HG02571 (cell line): Measurements from ENCODE around the gene CBLC.

ENCODE experiments used
- ATAC-seq: cut with Tn5 transposase; IDR thresholded peaks from one replicate; pipeline ENCODE4 v1.9.1; 2021; ENCODE audit warnings: mild to moderate bottlenecking, moderate library complexity; ENCODE audit not compliant: unreplicated experiment

Gene CBLC

GRCh38 chr19:44746616-44746945 lies 31.1 kb upstream of the CBLC start:
- ATAC-seq: no peak

- peak; percentile 43 for ATAC-seq
These were observed 30.5 kb upstream of the CBLC start for GRCh38 chr19:44746946-44747738.

DNA sequence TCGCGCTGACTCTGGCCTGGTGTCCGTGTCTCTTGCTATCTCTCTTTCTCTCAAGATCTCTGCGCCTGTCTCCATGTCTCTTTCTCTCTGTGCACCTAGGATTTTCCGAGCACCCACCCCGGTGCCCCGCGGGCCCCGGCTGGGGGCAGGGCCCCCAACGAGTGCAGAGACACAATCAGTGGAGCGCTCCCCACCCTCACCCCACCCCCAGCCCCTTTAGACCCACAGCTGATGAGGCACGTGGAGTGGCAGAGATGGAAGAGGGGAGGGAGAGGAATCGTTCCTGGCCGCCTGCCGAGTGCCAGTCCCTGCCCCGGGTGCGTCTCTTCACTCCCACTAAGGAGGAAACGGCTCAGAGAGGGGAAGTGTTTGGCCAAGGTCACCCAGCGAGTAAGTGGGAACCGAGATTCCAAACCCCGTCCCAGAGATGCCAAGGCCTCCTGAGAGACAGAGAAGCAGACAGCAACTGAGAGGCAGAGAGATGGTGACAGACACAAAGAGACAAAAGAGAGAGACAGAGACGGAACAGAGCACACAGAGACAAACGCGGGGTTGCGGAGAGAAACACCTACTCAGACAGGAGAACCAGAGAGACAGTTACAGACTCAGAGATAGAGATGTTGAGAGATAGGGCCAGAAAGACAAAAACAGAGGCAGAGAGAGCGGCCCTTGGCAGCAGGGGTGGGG lies 29.8 kb upstream of the CBLC start:
- peak; percentile 9 for ATAC-seq

GRCh38 chr19:44748426-44749254 lies 29.1 kb upstream of the CBLC start, which contains the start of gene BCL3:
BCL3 (plus strand) TSS chr19:44748708; CDS start chr19:44748791, 83 bp downstream.
- ATAC-seq: peak; percentile 30

DNA sequence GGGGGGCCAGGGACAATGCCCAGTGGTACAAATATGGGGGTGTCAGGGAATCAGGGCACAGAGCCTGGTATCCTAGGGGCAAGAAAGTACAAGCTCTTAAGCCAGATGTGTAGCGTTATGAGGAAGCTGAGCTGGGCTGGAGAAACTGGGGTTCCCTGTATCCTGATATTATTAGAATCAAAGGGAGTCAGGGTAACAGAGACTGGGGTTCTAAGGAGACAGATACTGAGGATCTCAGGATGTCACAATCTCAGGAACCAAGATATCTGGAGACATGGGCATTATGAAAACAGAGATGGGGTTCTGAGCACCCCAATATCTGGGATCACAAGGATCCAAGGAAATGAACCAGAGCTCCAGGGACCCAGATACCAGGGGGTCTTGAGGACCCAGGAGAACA lies 28.4 kb upstream of the CBLC start:
- no peak for ATAC-seq

DNA sequence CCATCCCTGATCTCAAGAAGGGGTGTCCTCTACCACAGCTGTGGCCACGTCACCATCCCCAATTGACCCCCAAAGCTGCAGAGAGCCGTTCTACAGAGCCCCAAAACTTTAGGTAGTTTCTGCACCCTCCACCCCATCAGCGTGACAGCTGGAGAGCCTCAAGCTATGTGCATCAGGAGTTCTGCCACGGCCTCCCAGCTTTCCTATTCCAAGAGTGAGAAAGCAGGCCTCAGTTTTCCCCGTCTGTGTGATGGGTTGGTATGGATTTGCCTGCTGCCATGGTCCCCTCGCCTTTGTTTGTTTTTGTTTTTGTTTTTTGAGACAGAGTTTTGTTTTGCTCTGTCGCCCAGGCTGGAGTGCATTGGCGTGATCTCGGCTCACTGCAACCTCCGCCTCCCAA lies 27.7 kb upstream of the CBLC start:
- ATAC-seq: no peak

GRCh38 chr19:44752123-44752815 lies 25.4 kb upstream of the CBLC start:
- no peak for ATAC-seq

DNA sequence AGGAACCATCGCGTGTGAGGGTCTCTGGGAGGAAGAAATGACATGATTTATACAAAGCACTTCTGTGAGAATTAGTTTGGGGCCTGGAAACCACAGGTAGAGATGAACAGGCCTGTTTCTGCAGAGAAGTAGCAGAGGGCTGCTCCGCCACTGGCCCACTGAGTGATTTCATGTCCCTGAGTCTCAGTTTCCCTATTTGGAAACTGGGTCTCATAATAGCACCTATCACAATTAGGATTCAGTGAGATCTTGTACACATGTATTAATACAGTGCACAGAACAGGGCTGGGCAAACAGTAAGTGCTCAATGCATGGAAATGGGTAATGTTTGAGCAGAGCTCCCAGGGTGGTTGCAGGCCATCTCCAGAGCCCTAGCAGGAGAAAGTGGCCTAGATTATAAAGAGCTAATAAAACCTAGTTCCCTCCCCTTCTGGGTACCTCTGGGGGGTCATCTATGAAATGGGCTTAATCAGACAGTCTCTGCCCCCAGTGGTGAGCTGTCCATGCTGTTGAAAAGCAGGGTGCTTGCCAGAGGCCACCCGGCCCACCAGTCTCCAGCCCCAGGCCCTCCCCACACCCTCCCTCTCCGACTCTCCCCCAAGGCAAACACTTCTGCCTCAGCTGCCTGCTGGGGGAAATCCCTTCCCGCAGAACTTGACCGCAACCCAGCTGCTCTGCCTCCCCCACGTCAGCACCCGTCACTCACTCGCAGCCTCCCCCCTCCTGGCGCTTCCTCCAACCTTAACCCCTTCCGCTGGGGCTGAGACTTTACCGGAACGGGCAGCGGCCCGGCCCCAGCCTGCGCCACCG lies 24.7 kb upstream of the CBLC start:
- peak; percentile 64 for ATAC-seq

DNA sequence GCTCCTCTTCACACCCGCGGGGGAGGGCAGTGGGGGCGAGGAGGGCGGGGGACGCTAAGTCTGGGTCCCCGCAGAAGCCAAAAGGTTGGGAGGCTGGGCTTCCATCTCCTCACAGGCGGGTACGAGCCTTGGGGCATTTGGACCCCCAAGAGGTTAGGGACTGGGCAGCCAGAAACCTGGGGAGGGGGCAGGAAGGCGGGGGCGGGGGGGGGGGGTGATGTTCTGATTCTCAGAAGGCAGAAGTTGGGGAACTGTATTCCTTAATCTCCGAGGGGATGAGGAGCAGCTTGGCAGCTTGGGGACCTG lies 24.1 kb upstream of the CBLC start:
- no peak for ATAC-seq

GRCh38 chr19:44753932-44754749 lies 23.5 kb upstream of the CBLC start:
- ATAC-seq: peak; percentile 31

DNA sequence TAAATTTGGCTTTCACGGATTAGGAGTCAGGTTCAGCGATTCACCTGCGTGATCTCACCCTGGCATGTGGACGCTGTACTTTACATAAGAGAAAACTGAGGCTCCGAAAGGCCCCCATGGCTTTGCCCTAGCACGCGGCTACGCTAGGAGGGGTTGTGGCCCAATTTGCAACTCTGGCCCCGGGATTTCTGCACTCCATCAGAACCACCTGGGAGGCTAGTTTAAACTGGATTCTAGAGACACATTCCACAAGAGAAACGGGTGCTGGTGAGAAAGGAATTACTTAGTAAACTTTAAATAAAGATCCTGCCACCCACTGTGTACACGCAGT lies 23.0 kb upstream of the CBLC start:
- no peak for ATAC-seq

DNA sequence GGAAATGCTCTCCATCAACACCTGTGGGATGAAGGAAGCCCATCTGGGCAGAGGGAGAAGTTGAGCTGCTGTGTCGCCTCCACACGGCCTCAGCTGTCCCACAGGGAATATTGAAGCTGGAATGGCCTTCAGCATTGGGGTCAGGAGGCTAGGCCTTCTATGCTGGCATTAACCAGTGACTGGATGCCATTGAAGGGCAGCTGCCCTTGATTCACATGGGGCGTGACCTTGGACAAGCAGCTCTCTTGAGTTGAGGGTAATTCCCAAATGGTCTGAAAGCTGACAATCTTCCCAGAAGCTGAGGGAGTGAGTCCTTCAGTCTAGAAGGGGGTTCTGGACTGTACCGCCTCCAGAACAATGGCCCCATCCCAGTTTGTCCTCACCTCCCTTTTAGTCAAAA lies 22.5 kb upstream of the CBLC start:
- ATAC-seq: no peak

GRCh38 chr19:44756089-44756562 lies 21.6 kb upstream of the CBLC start:
- ATAC-seq: no peak

- no peak for ATAC-seq
These were observed 20.5 kb upstream of the CBLC start for GRCh38 chr19:44757057-44757734.

GRCh38 chr19:44757735-44758505 lies 19.8 kb upstream of the CBLC start:
- ATAC-seq: no peak

DNA sequence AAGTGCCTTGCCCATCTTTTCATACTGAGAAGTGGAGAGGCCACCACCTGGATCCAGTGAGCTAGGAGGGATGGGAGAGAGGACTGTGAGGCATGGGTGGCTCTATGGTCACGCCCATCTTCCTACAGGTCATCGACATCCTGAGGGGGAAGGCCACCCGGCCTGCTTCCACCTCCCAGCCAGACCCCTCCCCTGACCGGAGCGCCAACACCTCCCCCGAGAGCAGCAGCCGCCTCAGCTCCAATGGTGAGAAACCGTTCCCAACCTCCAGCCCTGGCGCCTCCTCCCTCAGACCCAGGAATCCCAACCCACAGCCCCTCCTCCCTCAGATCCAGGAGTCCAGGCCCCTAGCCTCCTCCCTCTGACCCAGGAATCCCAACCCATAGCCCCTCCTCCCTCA lies 19.1 kb upstream of the CBLC start:
- no peak for ATAC-seq

DNA sequence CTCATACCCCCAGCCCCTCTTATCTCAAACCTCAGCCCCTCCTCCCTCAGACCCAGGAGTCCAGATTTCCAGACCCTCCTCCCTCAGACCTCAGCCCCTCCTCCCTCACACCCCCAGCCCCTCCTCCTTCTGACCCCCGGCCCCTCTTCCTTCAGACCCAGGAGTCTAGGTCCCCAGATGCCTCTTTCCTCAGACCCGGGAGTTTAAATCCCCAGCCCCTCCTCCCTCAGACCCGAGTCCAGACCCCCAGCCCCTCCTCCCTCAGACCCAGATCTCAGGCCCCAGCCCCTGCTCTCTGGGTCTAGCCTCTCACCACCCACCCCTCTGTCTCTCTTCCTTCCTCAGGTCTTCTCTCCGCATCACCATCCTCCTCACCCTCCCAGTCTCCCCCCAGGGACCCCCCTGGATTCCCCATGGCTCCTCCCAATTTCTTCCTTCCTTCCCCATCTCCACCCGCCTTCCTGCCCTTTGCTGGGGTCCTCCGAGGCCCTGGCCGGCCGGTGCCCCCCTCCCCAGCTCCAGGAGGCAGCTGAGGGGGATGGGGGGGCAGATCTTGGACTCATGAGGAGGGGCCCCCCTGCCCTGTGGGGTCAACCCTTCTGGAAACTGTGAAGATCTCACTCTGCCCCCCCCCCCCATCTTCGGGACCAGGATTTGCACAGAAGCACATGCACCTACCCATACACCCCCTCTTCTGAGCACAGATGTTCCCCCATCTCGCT lies 18.4 kb upstream of the CBLC start:
- ATAC-seq: no peak

GRCh38 chr19:44762038-44762437 lies 15.7 kb upstream of the CBLC start:
- ATAC-seq: no peak
